ENCODE measurements around the gene PAK2. TPM values are rescaled to one million over a fixed set of nuclear protein-coding genes. Genes with fewer than 3 reads are reported as not detected.

Gene PAK2
- total RNA-seq, 1 donor from 2014 or later: 41.3 TPM

DNA sequence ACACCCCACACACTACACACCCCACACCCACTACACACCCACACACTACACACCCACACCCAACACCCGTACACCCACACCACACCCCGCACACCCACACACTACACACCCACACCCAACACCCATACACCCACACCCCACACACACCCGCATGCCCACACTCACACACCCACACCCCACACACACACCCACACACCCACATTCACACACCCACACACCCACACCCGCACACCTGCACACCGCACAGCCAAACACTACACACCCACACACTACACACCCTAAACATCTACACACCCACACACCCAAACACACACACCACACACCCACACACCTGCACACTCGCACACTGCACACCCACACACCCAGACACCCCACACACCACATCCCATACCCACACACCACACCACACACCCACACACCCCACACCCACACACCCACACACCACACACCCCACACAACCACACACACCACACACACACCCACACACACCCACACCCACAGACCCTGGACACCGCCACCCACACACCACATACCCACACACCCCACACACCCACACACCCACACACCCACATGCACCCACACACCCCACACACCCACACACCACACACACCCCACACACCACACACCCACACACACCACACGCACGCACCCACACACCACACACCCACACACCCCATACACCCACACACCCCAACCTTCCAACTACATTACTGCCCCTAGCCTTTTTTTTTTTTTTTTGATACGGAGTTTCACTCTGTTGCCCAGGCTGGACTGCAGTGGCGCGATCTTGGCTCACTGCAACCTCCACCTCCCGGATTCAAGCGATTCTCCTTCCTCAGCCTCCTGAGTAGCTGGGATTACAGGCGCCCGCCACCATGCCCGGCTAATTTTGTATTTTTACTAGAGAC, 44.5 kb upstream of the PAK2 start:
- Histone ChIP-seq H3K27me3 (no peaks in the 10 kb centered on the region), H3K9me3 (no peaks in the 10 kb centered on the region), H3K36me3 (no peaks in the 10 kb centered on the region), H3K4me3 (no peak overlapping the region), H3K4me1 (no peaks in the 10 kb centered on the region), H3K27ac (no peak overlapping the region)
- DNase-seq (ENCODE audit: extremely low spot score in 2 of 2): no peak
- TF ChIP-seq POLR2A (IDR thresholded peaks at IDR 0.05): no peak
- TF ChIP-seq, protein P1, sequence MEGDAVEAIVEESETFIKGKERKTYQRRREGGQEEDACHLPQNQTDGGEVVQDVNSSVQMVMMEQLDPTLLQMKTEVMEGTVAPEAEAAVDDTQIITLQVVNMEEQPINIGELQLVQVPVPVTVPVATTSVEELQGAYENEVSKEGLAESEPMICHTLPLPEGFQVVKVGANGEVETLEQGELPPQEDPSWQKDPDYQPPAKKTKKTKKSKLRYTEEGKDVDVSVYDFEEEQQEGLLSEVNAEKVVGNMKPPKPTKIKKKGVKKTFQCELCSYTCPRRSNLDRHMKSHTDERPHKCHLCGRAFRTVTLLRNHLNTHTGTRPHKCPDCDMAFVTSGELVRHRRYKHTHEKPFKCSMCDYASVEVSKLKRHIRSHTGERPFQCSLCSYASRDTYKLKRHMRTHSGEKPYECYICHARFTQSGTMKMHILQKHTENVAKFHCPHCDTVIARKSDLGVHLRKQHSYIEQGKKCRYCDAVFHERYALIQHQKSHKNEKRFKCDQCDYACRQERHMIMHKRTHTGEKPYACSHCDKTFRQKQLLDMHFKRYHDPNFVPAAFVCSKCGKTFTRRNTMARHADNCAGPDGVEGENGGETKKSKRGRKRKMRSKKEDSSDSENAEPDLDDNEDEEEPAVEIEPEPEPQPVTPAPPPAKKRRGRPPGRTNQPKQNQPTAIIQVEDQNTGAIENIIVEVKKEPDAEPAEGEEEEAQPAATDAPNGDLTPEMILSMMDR (IDR thresholded peaks at IDR 0.05): no peak
- TF ChIP-seq POLR2AphosphoS5 (IDR thresholded peaks at IDR 0.05; ENCODE audit: insufficient read depth in 1 of 2, low read depth in 1 of 2): no peak
- intact Hi-C loops (cut with DNase I): no loop called here

GRCh38 chr3:196695849-196696226, 43.8 kb upstream of the PAK2 start:
- TF ChIP-seq POLR2A (IDR thresholded peaks at IDR 0.05) (no peak), POLR2AphosphoS5 (IDR thresholded peaks at IDR 0.05; ENCODE audit: insufficient read depth in 1 of 2, low read depth in 1 of 2) (no peak)
- TF ChIP-seq, protein P1 (IDR thresholded peaks at IDR 0.05): no peak
- H3K4me1 ChIP-seq: no peaks in the 10 kb centered on the region
- no peaks in the 10 kb centered on the region for H3K9me3 ChIP-seq
- intact Hi-C loops (cut with DNase I): no loop called here
- H3K4me3 ChIP-seq: no peak overlapping the region
- H3K36me3 ChIP-seq: no peaks in the 10 kb centered on the region
- no peak overlapping the region for H3K27ac ChIP-seq
- DNase-seq (ENCODE audit: extremely low spot score in 2 of 2): no peak
- no peaks in the 10 kb centered on the region for H3K27me3 ChIP-seq

- Histone ChIP-seq H3K27me3 (no peaks in the 10 kb centered on the region), H3K36me3 (no peaks in the 10 kb centered on the region), H3K4me1 (no peaks in the 10 kb centered on the region), H3K4me3 (no peak overlapping the region), H3K9me3 (no peaks in the 10 kb centered on the region), H3K27ac (no peak overlapping the region)
- intact Hi-C loops (cut with DNase I): no loop called here
- no peak for DNase-seq (ENCODE audit: extremely low spot score in 2 of 2)
- TF ChIP-seq, protein P1 (IDR thresholded peaks at IDR 0.05): no peak
- TF ChIP-seq POLR2AphosphoS5 (IDR thresholded peaks at IDR 0.05; ENCODE audit: insufficient read depth in 1 of 2, low read depth in 1 of 2): no peak
- TF ChIP-seq POLR2A (IDR thresholded peaks at IDR 0.05): no peak
Observed at GRCh38 chr3:196697270-196697669, 42.4 kb upstream of the PAK2 start.

GRCh38 chr3:196699749-196700148, 39.9 kb upstream of the PAK2 start:
- H3K9me3 ChIP-seq: no peaks in the 10 kb centered on the region
- no peaks in the 10 kb centered on the region for H3K36me3 ChIP-seq
- no peak for TF ChIP-seq POLR2AphosphoS5 (IDR thresholded peaks at IDR 0.05; ENCODE audit: insufficient read depth in 1 of 2, low read depth in 1 of 2)
- no peak for TF ChIP-seq POLR2A (IDR thresholded peaks at IDR 0.05)
- TF ChIP-seq, protein P1 (IDR thresholded peaks at IDR 0.05): no peak
- no peak for DNase-seq (ENCODE audit: extremely low spot score in 2 of 2)
- H3K27ac ChIP-seq: no peak overlapping the region
- intact Hi-C loops (cut with DNase I): no loop called here
- no peaks in the 10 kb centered on the region for H3K4me1 ChIP-seq
- no peak overlapping the region for H3K4me3 ChIP-seq
- no peaks in the 10 kb centered on the region for H3K27me3 ChIP-seq

- no peak for TF ChIP-seq POLR2A (IDR thresholded peaks at IDR 0.05)
- no peak for TF ChIP-seq POLR2AphosphoS5 (IDR thresholded peaks at IDR 0.05; ENCODE audit: insufficient read depth in 1 of 2, low read depth in 1 of 2)
- TF ChIP-seq, protein P1 (IDR thresholded peaks at IDR 0.05): no peak
- Histone ChIP-seq H3K27ac (no peak overlapping the region), H3K36me3 (no peaks in the 10 kb centered on the region), H3K9me3 (no peaks in the 10 kb centered on the region), H3K27me3 (no peaks in the 10 kb centered on the region), H3K4me1 (no peaks in the 10 kb centered on the region), H3K4me3 (no peak overlapping the region)
- intact Hi-C loops (cut with DNase I): no loop called here
- no peak for DNase-seq (ENCODE audit: extremely low spot score in 2 of 2)
Observed at GRCh38 chr3:196700801-196701200, 38.9 kb upstream of the PAK2 start.

All from vagina (tissue), 2 donors.